ENCODE data around the gene IRF2BP2.

IRF2BP2 gene

DNA sequence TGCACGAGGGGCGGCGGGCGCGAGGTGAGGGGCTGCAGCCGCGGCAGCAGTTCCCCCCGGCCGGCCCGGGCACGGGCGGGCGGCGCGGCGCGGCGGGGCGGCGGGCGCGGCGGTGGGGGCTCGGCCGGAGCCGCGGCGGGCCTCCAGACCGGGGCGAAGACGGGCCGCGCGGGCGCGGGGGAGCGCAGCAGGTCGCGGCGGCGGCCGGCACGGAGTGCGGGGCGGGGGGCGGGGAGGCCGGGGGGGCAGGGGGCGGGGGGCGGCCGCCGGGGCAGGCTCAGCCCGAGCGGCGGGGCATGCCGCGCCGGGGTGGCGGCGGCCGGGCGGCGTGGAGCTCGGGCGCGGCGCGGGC, 311 bp downstream of the IRF2BP2 start:
- peak overlapping the region; percentile 63 to 96 for H3K4me3 ChIP-seq (ENCODE audit: low read length in 2 of 2)
- H3K4me2 ChIP-seq (ENCODE audit: insufficient read depth, low read length, poor library complexity, severe bottlenecking), result peak overlapping the region; percentile 88
- H2BK120ac ChIP-seq (ENCODE audit: low read depth, low read length), result no peak overlapping the region
- WGBS, 2 donors (ENCODE audit: extremely low coverage in 2 of 2, insufficient read length in 2 of 2, insufficient replicate concordance in 1 of 2), result no CpG with 5 or more reads among the region's 67 CpGs
- H3K18ac ChIP-seq (ENCODE audit: low read length), result no peak overlapping the region
- H3K23ac ChIP-seq (ENCODE audit: low read depth, low read length, poor library complexity), result peak overlapping the region; percentile 95
- no peak overlapping the region for H3K14ac ChIP-seq (ENCODE audit: low read length)
- H2AFZ ChIP-seq (ENCODE audit: low read length), result no peak overlapping the region
- no peak overlapping the region for H4K91ac ChIP-seq (ENCODE audit: low read depth, low read length, poor library complexity)
- H3K4me1 ChIP-seq (ENCODE audit: control insufficient read depth in 2 of 2, insufficient read depth in 1 of 2, low read depth in 1 of 2, low read length in 2 of 2), result peaks cover 25 to 38% of the 10 kb centered on the region in 2 donors
- H4K8ac ChIP-seq (ENCODE audit: low read depth, low read length), result no peak overlapping the region
- no peak overlapping the region for H2BK5ac ChIP-seq (ENCODE audit: low read length)
- peak overlapping the region; percentile 89 for H3K27ac ChIP-seq (replicated peaks; ENCODE audit: low read length)
- H3K9me3 ChIP-seq (replicated peaks in 1 of 2; ENCODE audit: control insufficient read depth in 2 of 2, insufficient read depth in 1 of 2, low read depth in 1 of 2, low read length in 2 of 2), result no peaks in the 10 kb centered on the region
- H2BK15ac ChIP-seq (ENCODE audit: low read length), result no peak overlapping the region
- H3K79me1 ChIP-seq (ENCODE audit: low read depth, low read length), result peaks cover 7% of the 10 kb centered on the region
- no peak overlapping the region for H3K4ac ChIP-seq (ENCODE audit: low read length)
- H3K36me3 ChIP-seq (replicated peaks in 1 of 2; ENCODE audit: control insufficient read depth in 2 of 2, insufficient read depth in 2 of 2, low read length in 2 of 2), result peaks cover 3 to 39% of the 10 kb centered on the region in 2 donors
- H3K9ac ChIP-seq (ENCODE audit: low read depth, low read length, poor library complexity), result peak overlapping the region; percentile 98
- no peak for DNase-seq (ENCODE audit: low spot score)
- no peak overlapping the region for H2BK12ac ChIP-seq (ENCODE audit: low read length)
- H3K27me3 ChIP-seq (ENCODE audit: control insufficient read depth in 3 of 3, insufficient read depth in 3 of 3, low read depth in 1 of 3, low read length in 3 of 3), result no peaks in the 10 kb centered on the region
- no peak overlapping the region for H2AK5ac ChIP-seq (ENCODE audit: low read depth, low read length)

DNA sequence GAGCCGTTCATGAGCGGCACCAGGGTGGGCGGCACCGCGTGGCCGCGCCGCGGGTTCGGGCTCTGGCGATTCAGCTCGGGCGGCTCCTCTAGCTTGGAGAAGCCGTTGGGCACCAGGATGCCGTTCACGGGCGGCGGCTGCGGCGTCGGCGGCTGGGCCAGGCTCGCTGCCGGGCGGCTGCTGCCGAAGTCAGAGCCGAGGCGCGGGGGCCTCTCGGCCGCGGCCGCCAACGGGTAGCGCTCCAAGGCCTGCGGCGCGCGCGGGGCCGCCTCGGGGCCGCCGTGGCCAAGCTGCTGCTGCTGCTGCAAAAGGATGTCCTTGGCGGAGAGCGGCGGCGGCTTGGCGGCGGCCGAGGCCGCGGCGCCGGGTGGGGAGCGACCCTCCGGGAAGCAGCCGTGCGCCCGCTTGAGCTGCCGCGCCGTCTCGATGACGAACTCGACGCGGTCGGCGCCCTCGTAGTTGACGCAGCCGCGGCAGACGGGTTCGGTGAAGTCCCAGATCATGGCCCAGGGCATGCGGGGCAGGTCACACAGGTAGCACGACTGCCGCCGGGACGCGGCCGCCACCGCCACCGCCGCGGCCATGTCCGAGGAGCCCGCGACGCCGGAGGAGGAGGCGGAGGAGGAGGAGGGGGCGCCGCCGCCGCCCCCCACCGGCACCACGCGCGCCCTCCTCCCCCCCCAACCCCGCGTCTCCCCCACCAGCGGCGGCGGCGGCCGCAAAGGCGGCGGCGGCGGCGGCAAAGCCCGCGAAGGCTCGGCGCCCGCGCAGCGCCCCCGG, 877 bp downstream of the IRF2BP2 start:
- Histone ChIP-seq H2BK5ac (ENCODE audit: low read length) (peak overlapping the region; percentile 79), H3K23ac (ENCODE audit: low read depth, low read length, poor library complexity) (peak overlapping the region; percentile 74), H3K14ac (ENCODE audit: low read length) (peak overlapping the region; percentile 78), H2BK120ac (ENCODE audit: low read depth, low read length) (no peak overlapping the region), H3K36me3 (replicated peaks in 1 of 2; ENCODE audit: control insufficient read depth in 2 of 2, insufficient read depth in 2 of 2, low read length in 2 of 2) (peaks cover 3 to 44% of the 10 kb centered on the region in 2 donors), H2AFZ (ENCODE audit: low read length) (no peak overlapping the region), H3K27me3 (ENCODE audit: control insufficient read depth in 3 of 3, insufficient read depth in 3 of 3, low read depth in 1 of 3, low read length in 3 of 3) (no peaks in the 10 kb centered on the region), H3K27ac (replicated peaks; ENCODE audit: low read length) (peak overlapping the region; percentile 89), H4K8ac (ENCODE audit: low read depth, low read length) (no peak overlapping the region), H3K79me1 (ENCODE audit: low read depth, low read length) (peaks cover 7% of the 10 kb centered on the region), H3K4me1 (ENCODE audit: control insufficient read depth in 2 of 2, insufficient read depth in 1 of 2, low read depth in 1 of 2, low read length in 2 of 2) (peaks cover 25 to 37% of the 10 kb centered on the region in 2 donors), H2BK12ac (ENCODE audit: low read length) (no peak overlapping the region), H2BK15ac (ENCODE audit: low read length) (peak overlapping the region; percentile 64), H3K4me3 (ENCODE audit: low read length in 2 of 2) (peak overlapping the region; percentile 63 to 96), H3K9ac (ENCODE audit: low read depth, low read length, poor library complexity) (peak overlapping the region; percentile 98), H4K91ac (ENCODE audit: low read depth, low read length, poor library complexity) (peak overlapping the region; percentile 56), H3K4me2 (ENCODE audit: insufficient read depth, low read length, poor library complexity, severe bottlenecking) (peak overlapping the region; percentile 82), H3K4ac (ENCODE audit: low read length) (no peak overlapping the region), H3K18ac (ENCODE audit: low read length) (peak overlapping the region; percentile 94), H2AK5ac (ENCODE audit: low read depth, low read length) (peak overlapping the region; percentile 74), H3K9me3 (replicated peaks in 1 of 2; ENCODE audit: control insufficient read depth in 2 of 2, insufficient read depth in 1 of 2, low read depth in 1 of 2, low read length in 2 of 2) (no peaks in the 10 kb centered on the region)
- DNase-seq (ENCODE audit: low spot score), result peak; percentile 43
- no CpG with 5 or more reads among the region's 121 CpGs for WGBS, 2 donors (ENCODE audit: extremely low coverage in 2 of 2, insufficient read length in 2 of 2, insufficient replicate concordance in 1 of 2)

GRCh38 chr1:234608025-234608910, 1.7 kb downstream of the IRF2BP2 start:
- peaks cover 25 to 34% of the 10 kb centered on the region in 2 donors for H3K4me1 ChIP-seq (ENCODE audit: control insufficient read depth in 2 of 2, insufficient read depth in 1 of 2, low read depth in 1 of 2, low read length in 2 of 2)
- peak overlapping the region; percentile 82 for H3K4me2 ChIP-seq (ENCODE audit: insufficient read depth, low read length, poor library complexity, severe bottlenecking)
- H3K14ac ChIP-seq (ENCODE audit: low read length), result peak overlapping the region; percentile 40
- no peak overlapping the region for H2BK12ac ChIP-seq (ENCODE audit: low read length)
- no peak overlapping the region for H2BK15ac ChIP-seq (ENCODE audit: low read length)
- peak overlapping the region; percentile 79 for H2BK5ac ChIP-seq (ENCODE audit: low read length)
- no peak overlapping the region for H4K8ac ChIP-seq (ENCODE audit: low read depth, low read length)
- no peaks in the 10 kb centered on the region for H3K27me3 ChIP-seq (ENCODE audit: control insufficient read depth in 3 of 3, insufficient read depth in 3 of 3, low read depth in 1 of 3, low read length in 3 of 3)
- H3K4ac ChIP-seq (ENCODE audit: low read length), result no peak overlapping the region
- H2AFZ ChIP-seq (ENCODE audit: low read length), result no peak overlapping the region
- peaks cover 7% of the 10 kb centered on the region for H3K79me1 ChIP-seq (ENCODE audit: low read depth, low read length)
- H3K9me3 ChIP-seq (replicated peaks in 1 of 2; ENCODE audit: control insufficient read depth in 2 of 2, insufficient read depth in 1 of 2, low read depth in 1 of 2, low read length in 2 of 2), result no peaks in the 10 kb centered on the region
- H3K4me3 ChIP-seq (ENCODE audit: low read length in 2 of 2), result peak overlapping the region; percentile 63 to 96
- no peak overlapping the region for H2BK120ac ChIP-seq (ENCODE audit: low read depth, low read length)
- H3K36me3 ChIP-seq (replicated peaks in 1 of 2; ENCODE audit: control insufficient read depth in 2 of 2, insufficient read depth in 2 of 2, low read length in 2 of 2), result peaks cover 3 to 52% of the 10 kb centered on the region in 2 donors
- H2AK5ac ChIP-seq (ENCODE audit: low read depth, low read length), result peak overlapping the region; percentile 74
- peak overlapping the region; percentile 83 for H3K23ac ChIP-seq (ENCODE audit: low read depth, low read length, poor library complexity)
- DNase-seq (ENCODE audit: low spot score), result peak; percentile 39
- WGBS, 2 donors (ENCODE audit: extremely low coverage in 2 of 2, insufficient read length in 2 of 2, insufficient replicate concordance in 1 of 2), result no CpG with 5 or more reads among the region's 68 CpGs
- no peak overlapping the region for H4K91ac ChIP-seq (ENCODE audit: low read depth, low read length, poor library complexity)
- H3K9ac ChIP-seq (ENCODE audit: low read depth, low read length, poor library complexity), result peak overlapping the region; percentile 98
- H3K18ac ChIP-seq (ENCODE audit: low read length), result peak overlapping the region; percentile 94
- no peak overlapping the region for H3K27ac ChIP-seq (replicated peaks; ENCODE audit: low read length)

Data from neuronal stem cell (in vitro differentiated cells).